ENCODE data around the gene SZRD1.

DNA sequence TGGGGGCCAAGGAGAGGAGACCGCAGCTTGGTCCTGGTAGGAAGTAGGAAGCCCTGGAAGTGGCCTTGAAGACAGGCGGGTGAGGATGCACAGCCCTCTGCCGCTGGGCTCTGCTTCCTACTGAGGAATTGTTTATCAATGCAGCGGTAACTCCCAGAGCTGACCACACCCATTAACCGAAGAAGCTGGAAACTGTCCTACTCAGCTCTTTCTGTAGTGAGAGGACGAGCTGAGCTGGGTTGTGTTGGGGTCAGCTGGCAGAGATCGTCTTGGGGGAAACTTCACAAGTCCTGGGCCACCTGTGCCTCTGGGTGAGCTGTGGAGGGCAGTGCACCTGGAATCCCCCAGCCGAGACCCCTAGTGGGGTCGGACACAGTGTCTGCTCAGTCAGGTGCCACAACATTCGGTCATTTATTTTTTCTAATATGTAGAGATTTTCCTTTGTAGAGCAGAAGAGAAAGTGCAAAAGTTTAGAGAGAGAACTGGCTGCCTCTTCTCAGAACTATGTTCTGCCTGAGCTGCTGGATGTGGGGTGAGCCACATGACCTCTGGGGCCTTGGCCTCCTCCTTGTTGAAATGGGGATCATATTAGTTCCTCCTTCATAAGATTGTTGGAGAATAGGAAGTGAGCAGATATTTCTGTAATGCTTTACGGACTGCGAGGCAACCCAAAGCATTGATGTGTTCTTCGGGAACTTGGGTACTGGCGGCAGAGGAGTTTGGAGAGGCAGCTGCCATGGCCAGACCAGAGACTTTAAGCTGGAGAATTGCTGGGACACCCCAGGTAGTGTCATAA lies 77.1 kb downstream of the SZRD1 start:
- TF ChIP-seq, protein P1, sequence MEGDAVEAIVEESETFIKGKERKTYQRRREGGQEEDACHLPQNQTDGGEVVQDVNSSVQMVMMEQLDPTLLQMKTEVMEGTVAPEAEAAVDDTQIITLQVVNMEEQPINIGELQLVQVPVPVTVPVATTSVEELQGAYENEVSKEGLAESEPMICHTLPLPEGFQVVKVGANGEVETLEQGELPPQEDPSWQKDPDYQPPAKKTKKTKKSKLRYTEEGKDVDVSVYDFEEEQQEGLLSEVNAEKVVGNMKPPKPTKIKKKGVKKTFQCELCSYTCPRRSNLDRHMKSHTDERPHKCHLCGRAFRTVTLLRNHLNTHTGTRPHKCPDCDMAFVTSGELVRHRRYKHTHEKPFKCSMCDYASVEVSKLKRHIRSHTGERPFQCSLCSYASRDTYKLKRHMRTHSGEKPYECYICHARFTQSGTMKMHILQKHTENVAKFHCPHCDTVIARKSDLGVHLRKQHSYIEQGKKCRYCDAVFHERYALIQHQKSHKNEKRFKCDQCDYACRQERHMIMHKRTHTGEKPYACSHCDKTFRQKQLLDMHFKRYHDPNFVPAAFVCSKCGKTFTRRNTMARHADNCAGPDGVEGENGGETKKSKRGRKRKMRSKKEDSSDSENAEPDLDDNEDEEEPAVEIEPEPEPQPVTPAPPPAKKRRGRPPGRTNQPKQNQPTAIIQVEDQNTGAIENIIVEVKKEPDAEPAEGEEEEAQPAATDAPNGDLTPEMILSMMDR (IDR thresholded peaks at IDR 0.05) = no peak
- TF ChIP-seq POLR2AphosphoS5 (IDR thresholded peaks at IDR 0.05) = no peak

Measured in gastroesophageal sphincter (tissue), 3 donors.